ENCODE data around the gene SLC4A3. TPM values are rescaled to one million over a fixed set of nuclear protein-coding genes. Genes with fewer than 3 reads are reported as not detected.

Gene SLC4A3
- total and polyA plus RNA-seq, 2 of the 8 experiments (the other 6 are each of a cell fraction or from before 2014, with no cell fraction given) = 4.8 to 7.4 TPM

DNA sequence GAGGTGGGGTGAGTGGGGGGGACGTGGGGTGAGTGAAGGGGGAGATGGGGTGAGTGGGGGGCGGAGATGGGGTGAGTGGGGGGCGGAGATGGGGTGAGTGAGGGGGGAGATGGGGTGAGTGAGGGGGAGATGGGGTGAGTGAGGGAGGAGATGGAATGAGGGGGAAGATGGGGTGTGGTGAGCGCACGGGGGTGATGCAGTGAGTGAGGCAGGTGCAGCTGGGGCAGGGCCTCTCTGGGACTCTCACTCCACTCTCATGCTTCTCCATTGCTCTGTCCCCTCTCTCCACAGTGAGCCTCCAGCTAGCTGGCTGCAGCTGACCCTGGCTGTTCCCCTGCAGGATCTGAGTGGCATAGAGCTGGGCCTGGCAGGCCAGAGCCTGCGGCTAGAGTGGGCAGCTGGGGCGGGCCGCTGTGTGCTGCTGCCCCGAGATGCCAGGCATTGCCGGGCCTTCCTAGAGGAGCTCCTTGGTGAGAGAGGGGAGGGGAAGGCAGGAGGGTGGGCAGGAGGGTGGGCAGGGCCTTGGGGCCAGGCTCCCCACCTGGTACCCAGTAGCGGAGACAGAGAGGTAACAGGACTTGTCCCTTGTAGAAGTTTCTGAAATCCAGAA lies 13.9 kb upstream of the SLC4A3 start (continued):
- TF ChIP-seq ATF2 (IDR thresholded peaks at IDR 0.05; ENCODE audit: low read length) = no peak
- TF ChIP-seq KDM4A (IDR thresholded peaks at IDR 0.05; ENCODE audit: low read depth, low read length, severe bottlenecking) = no peak
- TF ChIP-seq NRF1 (IDR thresholded peaks at IDR 0.05; ENCODE audit: low read depth, low read length) = no peak
- TF ChIP-seq RBBP5 (IDR thresholded peaks at IDR 0.05; ENCODE audit: borderline replicate concordance, low read depth, low read length) = no peak
- TF ChIP-seq SP1 (IDR thresholded peaks at IDR 0.05; ENCODE audit: low read depth, low read length) = no peak
